GM19467 (cell line): ENCODE results near the gene CTSK.

Source experiments
- ATAC-seq: cut with Tn5 transposase; IDR thresholded peaks from one replicate; pipeline ENCODE4 v1.9.1; 2021; ENCODE audit warnings: mild to moderate bottlenecking, moderate library complexity; ENCODE audit not compliant: unreplicated experiment

The CTSK gene

GRCh38 chr1:150763018-150763417 is 45.0 kb downstream of the CTSK start:
- no peak for ATAC-seq

- ATAC-seq: no peak
These were observed 45.5 kb downstream of the CTSK start for GRCh38 chr1:150762552-150762951.

- ATAC-seq: no peak
These were observed 46.3 kb downstream of the CTSK start for GRCh38 chr1:150761801-150762200.

- no peak for ATAC-seq
These were observed 48.0 kb downstream of the CTSK start for GRCh38 chr1:150760013-150760412.

GRCh38 chr1:150753416-150753815 is 54.6 kb downstream of the CTSK start:
- ATAC-seq: no peak

GRCh38 chr1:150751443-150751842 is 56.6 kb downstream of the CTSK start:
- ATAC-seq: no peak

- no peak for ATAC-seq
These were observed 58.2 kb downstream of the CTSK start for GRCh38 chr1:150749720-150750311.

GRCh38 chr1:150748878-150749719 is 59.0 kb downstream of the CTSK start:
- no peak for ATAC-seq
